Adipose tissue (tissue), 3 donors: ENCODE results near the gene SNX14. TPM values are rescaled to one million over a fixed set of nuclear protein-coding genes. Genes with fewer than 3 reads are reported as not detected.

Experiments
- H3K27ac ChIP-seq: one replicate; pipeline ENCODE4 v1.5.1; 2013; ENCODE audit warnings: low read depth, low read length
- WGBS, 3 donors: extraction: QIAGEN DNeasy Blood & Tissue Kit; methylation state at CpG; one replicate each; pipeline ENCODE4 v1.1.7; 2013; 5-methylcytosine and 5-hydroxymethylcytosine counted together
- polyA plus RNA-seq, 3 donors: library from polyadenylated mRNA; stranded (reverse); fragments of 200-250 nt; gene quantifications; one replicate each; pipeline ENCODE4 v1.2.3, GENCODE V29; 2013
- donor health status: healthy with polysubstance abuse.
- donor health status: Bipolar disorder and iron deficiency.
- donor health status: healthy.

Gene SNX14
- polyA plus RNA-seq, 3 donors: 33.0 to 48.6 (median 33.3) TPM

DNA sequence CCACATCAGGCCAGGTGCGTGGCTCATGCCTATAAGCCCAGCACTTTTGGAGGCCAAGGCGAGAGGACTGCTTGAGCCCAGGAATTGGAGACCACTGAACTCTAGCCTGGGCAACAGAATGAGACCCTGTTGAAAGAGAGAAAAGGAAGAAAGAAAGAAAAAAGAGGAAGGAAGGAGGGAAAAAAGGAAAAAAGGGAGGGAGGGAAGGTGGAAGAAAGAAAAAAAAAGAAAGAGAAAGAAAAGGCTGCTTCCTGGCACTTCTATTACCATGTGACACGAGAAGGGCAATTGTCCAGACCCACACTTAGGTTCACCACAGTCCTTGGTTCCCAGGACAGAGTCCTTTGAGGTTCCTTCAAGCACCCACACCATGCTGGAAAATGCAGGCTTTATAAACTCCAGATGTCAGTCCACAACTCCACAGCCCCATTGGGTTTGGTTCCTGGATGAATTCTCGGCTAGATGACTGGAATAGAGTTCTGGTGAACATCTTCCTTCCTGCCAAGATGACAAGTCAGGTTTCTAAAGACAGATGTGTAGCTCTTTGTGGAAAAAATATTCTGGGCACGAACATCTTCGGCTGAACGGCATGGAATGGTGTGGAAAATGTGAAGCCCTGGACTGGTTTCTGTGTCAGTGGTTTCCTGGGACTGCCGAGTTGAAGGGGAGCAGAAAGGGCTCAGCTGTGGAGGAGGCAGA lies 111.3 kb downstream of the SNX14 start:
- WGBS, 3 donors: 64 to 84% (median 69%) methylated on average over 8 of the region's 8 CpGs
- peak overlapping the region; percentile 62 for H3K27ac ChIP-seq

DNA sequence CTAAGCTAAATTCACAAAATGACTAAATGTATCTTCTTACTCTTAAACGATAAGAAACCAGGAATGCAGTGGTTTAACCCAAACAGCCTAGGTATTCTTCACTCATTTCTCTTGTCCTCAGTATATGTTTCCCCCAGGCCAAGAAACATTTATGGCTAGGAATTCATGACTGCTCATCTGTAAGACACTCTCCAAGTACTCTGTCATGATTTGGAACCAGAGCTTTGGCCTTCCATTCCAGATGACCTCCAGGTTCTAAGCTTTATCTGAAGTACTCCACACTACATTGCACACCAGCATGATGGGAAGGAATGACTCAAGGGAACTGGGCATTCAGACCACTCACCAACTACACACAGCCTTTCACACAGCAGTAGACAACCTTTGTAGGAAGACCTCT lies 114.5 kb downstream of the SNX14 start:
- no peak overlapping the region for H3K27ac ChIP-seq
- WGBS, 3 donors: 85 to 91% (median 88%) methylated on average over 1 of the region's 1 CpG

DNA sequence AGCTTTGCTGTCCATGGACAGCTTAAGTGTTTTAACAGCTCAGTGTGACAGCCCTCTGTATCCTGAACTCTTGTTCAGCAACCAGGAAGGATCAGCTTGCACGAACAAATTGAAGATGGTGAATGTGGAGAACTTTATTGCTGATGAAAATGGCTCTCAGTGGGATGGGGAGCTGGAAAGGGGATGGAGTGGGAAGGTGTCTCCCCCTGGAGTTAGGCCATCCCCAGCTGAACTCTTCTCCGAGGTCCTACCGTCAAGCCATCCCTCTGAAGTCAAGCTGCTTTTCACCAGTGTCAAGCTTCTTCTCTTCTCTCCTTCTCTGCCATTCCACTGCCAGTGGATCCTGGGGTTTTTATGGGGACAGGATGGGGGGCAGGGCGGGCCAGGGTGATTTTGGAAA lies 117.1 kb downstream of the SNX14 start:
- 89 to 96% (median 93%) methylated on average over 4 of the region's 4 CpGs for WGBS, 3 donors

DNA sequence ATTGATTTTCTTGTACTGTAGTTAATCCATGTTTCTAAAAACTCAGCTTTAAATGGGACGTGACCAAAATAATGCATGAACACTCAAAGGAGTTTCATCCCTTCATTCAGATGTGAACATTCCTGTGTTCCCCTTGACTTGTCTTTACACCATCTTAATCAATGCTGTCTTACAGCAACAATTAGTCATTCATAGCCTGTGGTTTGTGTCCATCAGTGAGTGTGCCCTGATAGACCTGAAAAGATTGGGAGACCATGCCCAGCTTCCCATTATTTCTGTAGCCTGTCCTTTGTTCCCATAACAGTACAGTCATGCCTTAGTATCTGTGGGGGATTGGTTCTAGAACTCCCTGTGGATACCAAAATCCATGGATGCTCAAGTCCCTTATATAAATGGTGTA lies 119.9 kb downstream of the SNX14 start:
- no peak overlapping the region for H3K27ac ChIP-seq
- WGBS, 3 donors: 94 to 100% (median 99%) methylated on average over 1 of the region's 1 CpG

More for the DNA sequence above, 117.1 kb downstream of the SNX14 start:
- no peak overlapping the region for H3K27ac ChIP-seq

DNA sequence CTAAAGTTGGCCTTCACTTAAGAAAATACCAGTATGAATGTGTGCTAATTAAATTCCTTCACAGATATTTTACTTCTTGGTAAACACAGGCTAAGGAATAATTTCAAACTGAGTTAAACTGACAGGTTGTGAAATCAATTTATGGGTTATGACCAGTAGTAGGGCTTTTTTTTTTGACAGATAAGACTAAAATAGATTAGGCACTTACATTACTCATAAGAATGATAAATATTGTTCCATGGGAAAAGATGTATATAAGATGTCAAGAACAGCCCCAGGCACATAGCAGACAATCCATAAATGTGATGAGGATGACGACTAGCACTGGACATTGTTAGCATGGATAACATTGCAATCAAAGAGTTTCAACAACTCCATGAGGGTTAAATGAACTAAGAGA lies 120.9 kb downstream of the SNX14 start:
- WGBS, 3 donors: 83 to 89% (median 86%) methylated on average over 1 of the region's 1 CpG
- no peak overlapping the region for H3K27ac ChIP-seq

DNA sequence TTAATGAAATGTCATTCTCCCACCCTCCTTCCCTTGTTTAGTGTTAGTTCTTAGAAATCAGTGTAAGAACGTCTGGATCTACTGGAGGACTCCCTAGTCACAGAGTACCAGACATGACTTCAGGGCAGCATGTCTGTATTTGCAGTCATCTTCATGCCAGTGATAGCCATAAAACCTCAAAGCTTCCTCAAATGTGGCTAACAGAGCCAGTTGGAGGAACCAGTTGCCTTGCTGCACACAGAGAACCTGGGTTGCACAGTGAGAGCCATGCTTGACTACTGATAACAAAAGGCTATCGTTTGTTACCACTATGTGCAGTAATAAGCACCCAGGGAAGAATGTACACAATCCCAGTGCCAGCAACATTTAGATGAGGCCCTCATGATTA lies 123.6 kb downstream of the SNX14 start:
- no peak overlapping the region for H3K27ac ChIP-seq
- 52 to 66% (median 55%) methylated on average over 2 of the region's 2 CpGs for WGBS, 3 donors

DNA sequence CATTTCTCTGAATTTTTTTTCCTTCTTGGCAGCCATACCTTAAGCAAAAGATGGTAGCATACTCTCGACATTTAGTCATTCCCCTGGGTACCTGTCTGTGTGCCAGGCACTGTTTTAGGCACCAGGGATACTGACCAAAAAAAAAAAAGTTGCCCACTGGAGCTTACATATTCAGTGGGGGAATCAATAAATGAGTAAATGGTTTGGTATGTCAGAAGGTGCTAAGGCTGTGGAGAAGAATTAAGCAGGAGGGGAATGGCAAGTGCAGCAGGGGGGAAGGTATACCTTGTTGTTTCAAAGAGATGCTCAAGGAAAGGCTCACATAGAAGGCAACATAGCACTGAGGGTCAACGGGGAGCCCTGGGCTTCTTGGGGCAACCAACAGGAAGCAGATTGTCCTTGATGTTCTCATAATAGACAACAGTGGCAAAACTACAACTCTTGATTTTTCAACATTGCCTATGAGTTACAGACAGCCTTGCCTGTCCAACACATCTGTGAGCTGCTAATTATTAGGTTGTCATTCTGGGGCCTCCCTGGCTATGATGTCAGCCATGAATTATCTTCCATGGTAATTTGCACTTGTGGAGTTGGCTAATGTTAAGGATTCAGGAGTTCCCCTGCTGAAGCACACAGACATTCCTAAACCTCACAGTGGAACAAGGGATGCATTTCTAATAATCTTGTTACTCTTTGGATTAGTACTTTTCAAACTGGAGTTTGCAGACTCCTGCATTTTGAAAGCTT lies 124.2 kb downstream of the SNX14 start:
- 64 to 72% (median 66%) methylated on average over 2 of the region's 2 CpGs for WGBS, 3 donors

DNA sequence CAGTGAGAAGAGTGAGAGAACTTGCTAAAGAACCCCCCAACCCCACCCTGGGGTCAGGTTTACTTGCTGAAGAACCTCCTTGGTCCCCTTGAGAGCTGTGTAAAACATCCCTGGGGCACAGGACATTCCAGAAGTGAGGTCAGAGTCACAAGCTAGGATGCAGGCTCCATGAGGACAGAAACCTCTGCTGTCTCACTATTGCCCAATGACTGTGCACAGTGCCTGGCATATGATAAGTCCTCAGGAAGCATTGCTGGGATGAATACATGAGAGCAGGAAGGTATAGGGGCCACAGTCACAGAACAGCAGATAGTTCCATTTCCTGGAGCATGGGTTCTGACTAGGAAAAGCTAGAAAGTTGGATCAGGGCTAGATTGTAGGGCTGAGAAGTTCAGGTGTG lies 125.3 kb downstream of the SNX14 start:
- H3K27ac ChIP-seq: no peak overlapping the region

More for the DNA sequence above, 124.2 kb downstream of the SNX14 start:
- no peak overlapping the region for H3K27ac ChIP-seq

DNA sequence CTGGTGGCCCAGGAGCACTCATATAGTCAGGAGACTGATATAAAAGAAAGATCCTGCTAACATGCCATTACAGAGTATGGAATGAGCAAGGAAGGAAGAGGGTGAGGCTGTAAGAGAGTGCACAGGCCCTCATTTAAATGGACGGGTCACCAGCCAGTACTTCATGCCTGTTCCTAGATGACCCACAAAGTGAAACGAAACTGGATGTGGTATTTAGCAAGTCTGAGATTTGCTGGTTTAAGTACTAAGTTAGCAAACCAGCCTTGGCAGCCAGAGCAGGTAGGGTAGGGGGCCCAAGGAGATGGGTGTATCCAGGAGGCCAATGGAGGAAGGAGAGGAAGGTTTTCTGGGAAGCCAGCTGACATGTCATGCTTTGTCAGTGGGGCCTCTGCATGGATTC lies 127.9 kb downstream of the SNX14 start:
- no peak overlapping the region for H3K27ac ChIP-seq
- 64 to 80% (median 70%) methylated on average over 2 of the region's 2 CpGs for WGBS, 3 donors

DNA sequence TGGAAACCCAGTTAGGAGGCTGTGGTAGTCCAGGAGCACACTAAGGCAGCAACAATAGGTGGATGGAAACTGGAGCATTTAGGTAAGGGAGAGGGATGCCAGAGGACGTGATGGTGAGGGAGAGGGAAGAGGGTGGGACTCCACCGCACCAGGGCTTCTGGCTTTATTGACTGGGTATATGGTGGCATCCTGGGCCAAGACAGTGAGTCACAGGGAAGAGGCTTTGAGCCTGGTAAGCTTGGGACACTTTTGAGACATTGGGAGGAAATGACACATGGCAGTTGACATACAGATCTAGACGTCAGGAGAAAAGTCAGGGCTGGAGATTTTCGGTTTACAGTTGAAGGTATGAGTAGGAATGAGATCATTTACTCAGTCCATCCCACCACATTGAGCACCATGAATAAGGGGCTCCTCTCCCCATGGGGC lies 128.9 kb downstream of the SNX14 start:
- 58 to 75% (median 74%) methylated on average over 4 of the region's 4 CpGs for WGBS, 3 donors

DNA sequence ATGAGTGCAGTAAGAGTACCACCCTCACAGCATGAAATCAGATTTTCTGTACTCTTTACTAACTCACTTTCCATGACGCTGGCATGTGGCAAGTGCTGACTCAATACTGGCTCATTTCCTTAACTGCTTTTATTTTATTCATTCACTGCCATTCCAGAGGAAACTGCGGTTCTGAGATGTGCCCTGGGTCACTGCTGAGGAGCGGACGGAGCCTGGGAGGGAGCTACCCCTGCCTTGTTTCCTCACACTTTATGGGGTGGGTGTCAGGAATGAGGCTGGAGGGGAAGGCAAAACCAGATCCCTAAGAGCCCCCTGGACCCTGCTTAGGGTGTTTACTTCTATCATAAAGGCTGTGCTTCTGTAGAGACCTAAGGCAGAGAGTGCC lies 129.4 kb downstream of the SNX14 start:
- H3K27ac ChIP-seq: no peak overlapping the region

More for the DNA sequence above, 128.9 kb downstream of the SNX14 start:
- H3K27ac ChIP-seq: no peak overlapping the region

DNA sequence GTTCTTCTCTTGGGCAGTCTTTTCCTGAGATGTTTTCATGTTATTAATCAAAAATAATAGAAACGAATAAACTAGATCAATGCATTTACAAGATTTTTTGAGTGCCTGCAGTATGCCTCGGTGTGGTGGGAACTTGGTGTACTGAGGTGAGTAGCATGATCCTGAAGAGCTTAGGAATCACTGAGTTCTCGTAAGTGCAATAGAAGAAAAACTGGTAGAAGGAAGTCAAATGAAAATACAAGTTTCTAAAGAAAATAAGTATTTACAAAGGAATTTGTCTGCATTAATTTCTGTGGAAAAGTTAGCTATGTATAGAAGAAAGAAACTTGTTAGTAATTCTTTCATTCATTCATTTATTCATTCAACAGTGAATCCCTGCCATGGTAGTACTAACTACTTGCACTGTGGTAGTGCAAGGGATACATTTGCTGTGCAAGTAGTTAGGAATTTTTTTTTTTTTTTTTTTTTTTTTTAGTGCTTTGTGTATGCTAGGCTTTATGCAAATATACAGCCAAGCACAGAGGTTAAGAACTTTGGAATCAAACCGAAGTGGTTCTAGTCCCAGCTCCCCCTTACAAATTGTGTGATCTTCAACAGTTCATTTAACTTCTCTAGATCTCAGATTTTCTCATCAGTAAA lies 129.9 kb downstream of the SNX14 start:
- 72 to 83% (median 77%) methylated on average over 4 of the region's 4 CpGs for WGBS, 3 donors
- no peak overlapping the region for H3K27ac ChIP-seq

More for the DNA sequence above, 129.4 kb downstream of the SNX14 start:
- 29 to 81% (median 35%) methylated on average over 4 of the region's 4 CpGs for WGBS, 3 donors

DNA sequence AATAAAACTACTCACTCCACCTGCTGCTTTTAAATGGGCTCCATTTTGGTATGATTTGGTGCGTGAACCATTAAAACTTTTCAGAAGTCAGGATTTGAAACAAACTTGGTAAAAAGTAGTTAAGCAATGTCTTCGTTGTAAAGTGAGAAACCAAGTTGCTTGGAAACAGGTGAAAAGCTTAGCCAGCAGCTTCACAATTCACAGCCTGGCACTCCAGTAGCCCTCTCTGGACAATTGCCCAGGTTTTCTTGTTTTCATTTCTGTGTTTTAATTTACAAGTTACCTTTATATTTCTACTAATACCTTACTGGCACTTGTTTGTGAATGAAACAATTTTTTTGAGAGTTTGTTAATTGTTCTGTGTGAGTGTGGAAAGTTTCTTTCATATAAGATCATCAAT lies 131.0 kb downstream of the SNX14 start:
- H3K27ac ChIP-seq: no peak overlapping the region
- 45 to 73% (median 72%) methylated on average over 2 of the region's 2 CpGs for WGBS, 3 donors

DNA sequence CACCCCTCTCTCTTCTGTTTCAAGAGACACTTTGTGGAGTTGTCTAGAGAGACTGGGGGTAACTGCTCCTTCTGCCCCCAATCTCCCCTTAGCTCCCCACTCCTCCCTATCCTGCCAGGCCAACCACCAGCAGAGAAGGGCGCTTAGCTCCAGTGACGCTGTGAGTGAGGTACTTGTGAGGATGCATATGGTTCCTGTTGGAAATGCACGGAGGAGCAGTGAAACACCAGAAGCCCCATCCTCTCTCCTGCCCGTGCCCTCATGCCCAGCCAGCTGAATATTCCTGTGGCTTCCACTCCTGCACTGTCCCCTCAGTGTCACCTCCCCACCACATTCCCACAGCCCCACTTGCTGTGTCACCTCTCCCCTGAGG lies 131.9 kb downstream of the SNX14 start:
- H3K27ac ChIP-seq: no peak overlapping the region
- 49 to 91% (median 51%) methylated on average over 4 of the region's 4 CpGs for WGBS, 3 donors

DNA sequence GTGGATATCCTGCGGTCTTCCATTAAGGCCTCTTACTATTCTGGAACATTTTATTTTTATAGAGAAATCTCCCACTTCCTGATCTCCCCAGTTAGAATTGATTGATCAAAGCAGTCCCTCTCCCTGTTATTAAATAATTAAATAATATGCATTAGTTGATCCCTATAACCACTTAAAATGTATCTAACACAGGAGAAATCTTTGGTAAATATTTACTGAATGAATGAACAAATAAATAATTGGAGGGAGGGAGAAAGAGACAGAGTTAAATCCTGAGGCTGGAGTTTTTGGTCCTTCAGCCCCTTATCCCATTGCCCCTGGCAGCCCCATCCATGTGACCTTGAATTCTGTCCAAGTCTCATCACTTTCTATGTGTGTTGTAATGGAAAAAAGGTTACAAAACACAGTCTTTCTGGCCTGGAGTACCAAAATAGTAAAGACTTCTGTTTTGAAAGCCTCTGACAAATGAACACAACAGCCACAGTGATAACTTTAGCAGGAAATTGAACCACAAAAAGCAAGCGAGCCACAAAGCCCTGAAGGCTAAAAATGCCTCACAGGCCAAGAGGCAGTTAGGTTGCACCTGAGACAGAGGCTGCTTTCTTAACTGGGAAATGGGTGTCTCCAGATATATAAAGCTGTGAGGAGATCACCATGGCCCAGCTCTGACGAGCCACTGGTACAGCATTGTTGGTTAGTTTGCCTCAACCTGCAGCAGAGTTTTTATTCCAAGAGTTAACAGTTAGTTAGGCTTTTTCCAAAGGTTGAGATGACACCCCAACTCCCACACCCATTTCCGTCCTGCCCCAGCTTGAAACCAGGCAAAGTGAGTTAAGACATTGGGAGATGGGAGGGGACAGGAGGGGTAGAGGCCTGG lies 132.5 kb downstream of the SNX14 start:
- WGBS, 3 donors: 39 to 73% (median 41%) methylated on average over 4 of the region's 4 CpGs
- H3K27ac ChIP-seq: no peak overlapping the region

DNA sequence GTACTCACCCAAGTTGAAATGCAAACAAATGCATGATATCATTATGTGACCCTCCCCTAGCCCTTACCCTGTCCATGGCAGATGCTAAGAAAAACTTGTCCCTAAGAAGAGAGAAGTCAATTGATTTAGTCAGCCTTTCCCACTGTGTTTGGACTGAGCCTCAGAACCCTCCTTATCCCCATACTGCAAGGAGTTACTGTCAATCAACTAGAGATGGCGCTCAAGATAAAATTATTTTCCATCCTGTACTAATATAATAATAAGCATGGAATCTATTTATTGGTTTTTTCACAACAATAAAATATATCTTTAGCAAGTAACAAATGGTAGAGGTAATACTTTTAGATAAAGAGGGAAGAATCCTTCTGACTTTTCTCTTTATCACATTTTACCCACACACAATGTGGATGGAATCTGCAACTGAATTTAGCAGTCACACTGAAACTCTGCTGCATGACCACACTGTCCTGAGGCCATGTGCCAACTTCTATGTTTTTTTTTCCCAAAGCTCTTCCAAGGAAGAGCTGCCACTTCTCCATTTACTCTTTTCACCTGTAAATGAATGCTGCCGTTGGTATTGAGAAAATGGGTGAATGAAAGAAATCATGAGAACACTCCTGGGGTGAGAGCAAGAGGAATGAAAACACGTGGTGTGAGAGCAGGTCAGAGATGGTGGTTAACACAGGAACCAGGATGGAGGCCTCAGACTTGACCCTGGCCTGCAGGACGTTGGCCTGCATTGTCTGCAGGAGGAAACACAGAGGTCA lies 133.3 kb downstream of the SNX14 start:
- 44 to 68% (median 54%) methylated on average over 4 of the region's 4 CpGs for WGBS, 3 donors
- H3K27ac ChIP-seq: no peak overlapping the region

DNA sequence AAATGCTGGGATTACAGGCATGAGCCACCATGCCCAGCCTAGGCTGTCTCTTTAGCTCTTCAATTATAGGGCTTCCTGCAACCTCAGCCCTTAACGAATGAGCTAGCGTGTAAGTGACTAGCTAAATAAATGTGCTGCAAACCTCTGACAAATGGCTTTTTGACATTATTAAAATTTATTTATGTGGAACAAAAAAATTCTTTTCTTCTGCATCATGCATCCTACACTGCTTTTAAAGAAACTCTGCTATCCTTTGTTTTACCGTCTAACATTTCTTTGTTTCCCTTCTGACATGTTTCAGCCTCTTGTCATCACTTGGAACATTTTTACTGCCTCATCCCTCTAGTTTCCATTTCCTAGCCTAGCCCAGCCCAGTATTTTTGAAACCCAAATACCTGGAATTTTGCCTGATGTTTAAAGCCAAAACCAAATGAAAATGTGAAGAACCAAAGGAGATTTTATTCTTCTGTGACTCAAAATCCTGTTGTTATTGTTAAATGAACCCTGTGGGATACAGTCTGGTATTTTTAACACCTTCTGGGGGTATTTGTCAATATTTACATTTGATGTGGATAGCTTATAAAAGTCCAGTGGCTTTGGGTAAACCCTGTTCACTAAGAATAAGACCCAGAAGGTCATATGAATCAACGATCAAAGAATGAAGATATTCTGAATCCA lies 134.3 kb downstream of the SNX14 start:
- no peak overlapping the region for H3K27ac ChIP-seq
- WGBS, 3 donors: 55 to 65% (median 59%) methylated on average over 4 of the region's 4 CpGs
